ENCODE measurements around the gene TMEM94.
A peak's percentile ranks its signal among the peaks of the same experiment; 100 is the strongest.

Gene TMEM94

DNA sequence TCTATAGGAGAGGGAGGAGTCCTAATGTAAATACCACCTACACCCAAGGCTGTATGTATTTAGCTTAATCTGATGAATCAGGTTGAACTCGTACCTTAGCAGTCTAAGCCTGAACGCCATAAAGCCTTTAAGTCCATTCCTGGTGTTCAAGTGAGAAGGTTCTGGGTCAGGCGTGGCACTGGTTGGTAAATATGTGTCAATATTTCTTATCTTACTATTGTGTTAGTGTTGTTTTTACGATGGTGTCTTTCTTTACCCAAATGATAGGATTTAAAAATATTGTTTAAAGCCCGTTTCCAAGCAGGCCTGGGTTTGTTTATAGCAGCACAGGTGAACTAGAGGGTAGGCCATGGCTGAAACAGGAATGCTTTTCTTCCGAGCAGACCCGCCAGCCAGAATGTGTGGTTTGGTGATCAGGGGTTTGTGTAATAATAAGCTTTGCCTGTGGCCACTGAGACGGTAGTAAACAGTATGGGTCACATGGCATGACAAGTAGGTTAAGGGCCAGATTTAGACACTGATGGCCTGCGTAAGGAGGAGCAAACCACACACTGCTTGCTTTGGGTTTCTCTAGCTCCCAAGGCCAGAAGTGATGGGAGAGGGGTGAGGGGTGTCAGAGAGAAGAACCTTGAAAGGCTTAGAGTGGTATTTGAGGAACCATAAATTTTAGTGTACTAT, 3.3 kb downstream of the TMEM94 start:
- no peak for ATAC-seq (replicated peaks)
- DNase-seq = no peak
- H3K36me3 Mint-ChIP-seq = peaks cover 0 to 4% of the 10 kb centered on the region in 2 donors
- H3K27me3 Mint-ChIP-seq = no peaks in the 10 kb centered on the region
- no peak overlapping the region for H3K4me3 Mint-ChIP-seq
- peaks cover 27 to 29% of the 10 kb centered on the region in 2 donors for H3K4me1 Mint-ChIP-seq
- peak overlapping the region; percentile 15 for H3K27ac Mint-ChIP-seq
- no peaks in the 10 kb centered on the region for H3K9me3 Mint-ChIP-seq

- Mint-ChIP-seq H3K9me3 (no peaks in the 10 kb centered on the region), H3K27ac (peak overlapping the region; percentile 15), H3K4me3 (no peak overlapping the region), H3K27me3 (no peaks in the 10 kb centered on the region), H3K36me3 (peaks cover 3 to 7% of the 10 kb centered on the region in 2 donors), H3K4me1 (peaks cover 27 to 29% of the 10 kb centered on the region in 2 donors)
- DNase-seq = no peak
- ATAC-seq (replicated peaks) = no peak
These were observed 3.9 kb downstream of the TMEM94 start for GRCh38 chr17:75460295-75460694.

GRCh38 chr17:75463603-75464002, 7.2 kb downstream of the TMEM94 start:
- ATAC-seq (replicated peaks) (no peak), DNase-seq (no peak)
- no peaks in the 10 kb centered on the region for H3K27me3 Mint-ChIP-seq
- no peak overlapping the region for H3K4me3 Mint-ChIP-seq
- H3K4me1 Mint-ChIP-seq = peaks cover 16 to 26% of the 10 kb centered on the region in 2 donors
- H3K9me3 Mint-ChIP-seq = no peaks in the 10 kb centered on the region
- H3K36me3 Mint-ChIP-seq = peaks cover 6 to 13% of the 10 kb centered on the region in 2 donors
- no peak overlapping the region for H3K27ac Mint-ChIP-seq

- no peaks in the 10 kb centered on the region for H3K9me3 Mint-ChIP-seq
- peaks cover 6 to 13% of the 10 kb centered on the region in 2 donors for H3K36me3 Mint-ChIP-seq
- DNase-seq = no peak
- H3K27me3 Mint-ChIP-seq = no peaks in the 10 kb centered on the region
- no peak overlapping the region for H3K27ac Mint-ChIP-seq
- H3K4me3 Mint-ChIP-seq = no peak overlapping the region
- ATAC-seq (replicated peaks) = no peak
- H3K4me1 Mint-ChIP-seq = peaks cover 6 to 21% of the 10 kb centered on the region in 2 donors
These were observed 8.6 kb downstream of the TMEM94 start for GRCh38 chr17:75465039-75465438.

DNA sequence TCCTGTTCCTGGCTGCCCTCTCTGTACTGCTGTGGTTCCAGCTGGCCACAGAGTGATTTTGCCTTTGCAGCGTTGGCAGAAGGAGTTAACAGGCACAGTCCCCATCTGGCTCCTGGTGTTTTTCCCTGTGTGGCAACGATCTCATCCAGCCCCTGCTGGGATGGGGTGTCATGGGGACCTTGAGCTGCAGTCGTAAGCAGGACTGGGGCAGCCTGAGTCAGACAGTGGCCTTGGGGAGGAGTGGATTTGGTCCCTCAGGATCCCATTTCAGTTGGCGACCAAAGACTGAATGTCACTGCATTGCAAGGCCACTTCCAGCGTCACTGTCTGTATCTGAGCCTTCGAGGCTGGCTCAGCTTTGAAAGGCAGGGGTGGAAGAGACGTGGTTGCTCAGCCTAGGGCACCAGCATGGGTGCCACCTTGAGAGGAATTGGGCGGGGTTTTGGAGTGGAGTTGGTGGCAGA, 11.9 kb downstream of the TMEM94 start:
- Mint-ChIP-seq H3K27ac (no peak overlapping the region), H3K27me3 (no peaks in the 10 kb centered on the region), H3K36me3 (peaks cover 21 to 28% of the 10 kb centered on the region in 2 donors), H3K4me3 (no peak overlapping the region), H3K9me3 (no peaks in the 10 kb centered on the region), H3K4me1 (peaks cover 6 to 18% of the 10 kb centered on the region in 2 donors)
- ATAC-seq (replicated peaks) (no peak), DNase-seq (no peak)

DNA sequence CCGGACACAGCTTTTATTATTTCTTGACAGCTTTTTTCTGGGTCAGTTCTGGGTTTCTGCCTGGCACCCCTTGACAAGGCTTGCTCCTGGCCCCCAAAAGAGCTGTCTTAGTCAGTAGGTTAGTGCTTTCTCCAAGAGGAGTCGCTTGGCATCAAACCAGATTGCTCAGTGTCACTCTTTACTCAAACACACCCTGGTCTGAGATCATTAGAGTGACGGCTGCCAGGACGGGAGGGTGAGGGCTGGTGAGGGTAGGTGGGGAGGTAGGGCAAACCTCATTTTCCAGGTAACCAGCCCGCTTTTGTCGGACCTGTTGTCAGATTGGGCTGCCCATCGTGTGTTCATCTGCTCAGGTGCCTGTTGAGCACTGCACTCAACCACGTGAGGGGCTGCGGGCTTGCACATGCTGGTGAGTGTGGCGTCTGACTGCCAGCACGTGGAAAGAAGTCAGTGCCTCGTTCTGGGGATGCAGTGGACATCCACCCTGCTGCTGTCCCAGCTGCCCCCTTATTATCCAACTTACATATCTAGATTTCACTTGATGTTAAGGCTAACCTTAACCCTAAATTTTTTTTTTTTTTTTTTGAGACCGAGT, 12.4 kb downstream of the TMEM94 start:
- Mint-ChIP-seq H3K27me3 (no peaks in the 10 kb centered on the region), H3K27ac (no peak overlapping the region), H3K4me3 (no peak overlapping the region), H3K36me3 (peaks cover 22 to 33% of the 10 kb centered on the region in 2 donors), H3K9me3 (no peaks in the 10 kb centered on the region), H3K4me1 (peaks cover 6 to 14% of the 10 kb centered on the region in 2 donors)
- no peak for DNase-seq
- ATAC-seq (replicated peaks) = no peak

GRCh38 chr17:75471207-75471606, 14.8 kb downstream of the TMEM94 start:
- peaks cover 30 to 36% of the 10 kb centered on the region in 2 donors for H3K36me3 Mint-ChIP-seq
- no peak for ATAC-seq (replicated peaks)
- no peaks in the 10 kb centered on the region for H3K9me3 Mint-ChIP-seq

DNA sequence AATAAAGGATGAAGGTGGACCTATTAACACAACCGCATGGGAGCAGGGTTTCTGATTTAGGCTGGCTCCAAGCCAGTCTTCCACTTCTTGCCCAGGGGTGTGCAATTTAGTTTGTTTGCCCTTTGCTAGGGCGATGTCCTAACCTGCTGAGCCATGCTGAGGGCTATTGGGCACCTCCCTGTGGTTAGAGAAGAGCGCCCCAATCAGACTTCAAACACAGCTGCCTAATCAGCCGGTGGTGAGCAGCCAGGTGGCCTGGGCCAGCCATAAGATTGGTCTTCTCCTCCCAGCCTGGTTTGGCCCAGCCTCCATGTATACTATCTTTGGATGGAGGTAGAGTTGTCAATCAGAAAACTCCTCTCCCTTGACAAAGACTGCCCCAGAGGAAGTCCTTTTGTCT, 15.7 kb downstream of the TMEM94 start:
- H3K4me1 Mint-ChIP-seq = peaks cover 3 to 6% of the 10 kb centered on the region in 2 donors
- H3K36me3 Mint-ChIP-seq = peaks cover 37 to 45% of the 10 kb centered on the region in 2 donors
- no peak for DNase-seq
- H3K27me3 Mint-ChIP-seq = no peaks in the 10 kb centered on the region
- no peak overlapping the region for H3K27ac Mint-ChIP-seq
- no peak overlapping the region for H3K4me3 Mint-ChIP-seq
- no peak for ATAC-seq (replicated peaks)
- no peaks in the 10 kb centered on the region for H3K9me3 Mint-ChIP-seq

More at GRCh38 chr17:75471207-75471606, 14.8 kb downstream of the TMEM94 start:
- DNase-seq = no peak
- no peak overlapping the region for H3K4me3 Mint-ChIP-seq
- H3K27me3 Mint-ChIP-seq = no peaks in the 10 kb centered on the region
- H3K4me1 Mint-ChIP-seq = peaks cover 4 to 5% of the 10 kb centered on the region in 2 donors
- no peak overlapping the region for H3K27ac Mint-ChIP-seq

DNA sequence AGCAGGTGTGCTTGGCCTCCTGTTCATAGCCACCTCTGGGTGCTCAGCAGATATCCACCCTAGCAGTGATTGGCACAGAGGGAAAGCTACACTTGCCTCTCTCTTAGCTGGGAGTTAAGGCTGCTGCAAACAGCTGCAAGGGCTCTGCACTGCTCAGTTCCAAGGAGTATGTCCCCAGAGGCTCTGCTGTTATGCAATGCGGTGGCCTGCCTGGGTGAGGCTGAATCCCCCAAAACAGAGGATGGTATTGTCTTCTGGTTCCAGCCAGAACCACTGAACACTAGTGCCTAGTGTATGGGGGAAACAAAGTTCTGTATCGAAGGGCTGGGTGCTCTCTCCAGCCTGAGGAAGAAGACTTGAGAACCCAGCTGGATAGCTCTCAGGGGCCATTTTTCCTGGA, 16.8 kb downstream of the TMEM94 start:
- H3K9me3 Mint-ChIP-seq = no peaks in the 10 kb centered on the region
- no peak overlapping the region for H3K4me3 Mint-ChIP-seq
- ATAC-seq (replicated peaks) (no peak), DNase-seq (no peak)
- peaks cover 35 to 46% of the 10 kb centered on the region in 2 donors for H3K36me3 Mint-ChIP-seq
- no peak overlapping the region for H3K27ac Mint-ChIP-seq
- peaks cover 3 to 6% of the 10 kb centered on the region in 2 donors for H3K4me1 Mint-ChIP-seq
- no peaks in the 10 kb centered on the region for H3K27me3 Mint-ChIP-seq

GRCh38 chr17:75474736-75475135, 18.3 kb downstream of the TMEM94 start:
- DNase-seq (no peak), ATAC-seq (replicated peaks) (no peak)
- Mint-ChIP-seq H3K4me1 (peaks cover under 1 to 6% of the 10 kb centered on the region in 2 donors), H3K36me3 (peaks cover 35 to 46% of the 10 kb centered on the region in 2 donors), H3K27me3 (no peaks in the 10 kb centered on the region), H3K4me3 (no peak overlapping the region), H3K9me3 (no peaks in the 10 kb centered on the region), H3K27ac (no peak overlapping the region)

DNA sequence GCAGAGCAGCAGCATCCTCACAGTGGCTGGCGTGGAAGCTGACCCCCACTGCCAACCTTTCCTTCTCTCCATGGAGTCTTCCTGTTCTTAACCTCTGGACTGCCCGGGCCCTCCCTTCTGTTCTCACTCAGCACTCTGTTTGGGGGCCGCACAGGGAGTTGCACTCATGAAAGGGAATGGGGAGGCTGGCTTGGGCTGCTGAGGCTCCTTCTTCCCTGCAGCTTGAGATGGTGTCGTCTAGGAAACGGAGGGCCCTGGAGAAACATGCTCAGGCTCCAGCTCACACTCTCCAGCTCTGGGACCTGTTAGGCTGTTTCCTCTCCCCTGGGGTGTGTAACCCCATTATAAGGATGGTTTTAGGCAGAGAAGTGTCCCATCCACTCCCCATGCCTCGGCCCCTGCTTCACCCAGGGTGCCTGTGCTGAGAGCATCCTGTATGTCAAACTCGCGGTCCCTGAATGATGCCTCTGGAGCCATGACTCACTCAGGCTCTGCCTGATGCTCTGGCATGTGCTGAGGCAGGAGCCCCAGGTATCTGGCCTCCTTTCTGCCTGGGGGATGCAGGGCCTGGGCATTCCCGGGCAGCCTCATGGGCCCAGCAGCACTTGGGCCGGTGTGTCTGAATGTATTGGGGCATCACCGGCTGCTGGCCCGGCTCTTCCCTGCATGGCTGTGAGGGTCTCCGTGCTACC, 18.9 kb downstream of the TMEM94 start:
- no peak for ATAC-seq (replicated peaks)
- Mint-ChIP-seq H3K4me1 (peaks cover 2 to 6% of the 10 kb centered on the region in 2 donors), H3K4me3 (no peak overlapping the region), H3K27ac (no peak overlapping the region), H3K36me3 (peaks cover 35 to 46% of the 10 kb centered on the region in 2 donors), H3K9me3 (no peaks in the 10 kb centered on the region), H3K27me3 (no peaks in the 10 kb centered on the region)
- DNase-seq = no peak

DNA sequence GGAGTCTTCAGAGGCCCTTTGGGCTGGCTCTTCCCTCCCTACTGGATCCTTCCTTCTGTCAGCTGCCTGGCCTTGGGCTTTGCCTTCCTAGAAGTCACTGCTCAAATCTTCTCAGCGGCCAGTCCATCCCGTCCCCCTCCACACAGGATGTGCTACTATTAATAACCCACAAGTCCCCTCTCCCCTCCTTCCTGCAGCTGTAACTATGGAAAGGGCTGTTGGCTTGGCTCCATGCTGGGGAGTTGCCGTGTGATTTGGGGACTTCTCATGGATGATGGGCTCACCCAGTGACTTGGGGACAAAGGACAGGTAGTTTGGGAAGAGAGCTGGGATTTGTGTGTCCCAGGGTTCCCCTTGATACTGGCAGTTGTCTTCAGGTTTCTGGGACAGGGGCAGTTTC, 19.4 kb downstream of the TMEM94 start:
- Mint-ChIP-seq H3K4me3 (no peak overlapping the region), H3K9me3 (no peaks in the 10 kb centered on the region), H3K36me3 (peaks cover 35 to 50% of the 10 kb centered on the region in 2 donors), H3K4me1 (peaks cover 2 to 6% of the 10 kb centered on the region in 2 donors), H3K27ac (no peak overlapping the region), H3K27me3 (no peaks in the 10 kb centered on the region)
- ATAC-seq (replicated peaks) = no peak
- DNase-seq = no peak

DNA sequence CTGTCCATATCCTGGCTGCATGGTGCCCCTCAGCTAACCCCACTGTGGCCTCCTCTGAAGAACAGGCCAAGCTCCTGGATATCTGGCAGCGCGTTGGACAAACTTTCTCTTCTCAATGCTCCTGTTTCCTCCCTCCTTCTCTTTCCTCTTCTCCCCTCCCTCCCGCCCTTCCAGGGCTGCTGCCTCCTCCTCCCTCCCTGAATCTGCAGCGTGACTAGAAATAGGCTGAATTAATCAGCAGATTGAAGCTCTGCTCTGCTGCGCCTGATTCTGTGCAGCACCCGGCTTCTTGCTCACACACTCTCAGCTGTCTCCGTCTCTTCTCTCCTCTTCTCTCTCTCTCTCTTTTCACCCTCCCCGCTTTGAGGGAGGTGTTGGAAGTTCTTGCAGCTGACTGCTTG, 19.8 kb downstream of the TMEM94 start:
- ATAC-seq (replicated peaks) = no peak
- DNase-seq = no peak
- peaks cover 2 to 6% of the 10 kb centered on the region in 2 donors for H3K4me1 Mint-ChIP-seq
- H3K4me3 Mint-ChIP-seq = no peak overlapping the region
- peaks cover 35 to 50% of the 10 kb centered on the region in 2 donors for H3K36me3 Mint-ChIP-seq
- no peak overlapping the region for H3K27ac Mint-ChIP-seq
- no peaks in the 10 kb centered on the region for H3K9me3 Mint-ChIP-seq
- no peaks in the 10 kb centered on the region for H3K27me3 Mint-ChIP-seq

DNA sequence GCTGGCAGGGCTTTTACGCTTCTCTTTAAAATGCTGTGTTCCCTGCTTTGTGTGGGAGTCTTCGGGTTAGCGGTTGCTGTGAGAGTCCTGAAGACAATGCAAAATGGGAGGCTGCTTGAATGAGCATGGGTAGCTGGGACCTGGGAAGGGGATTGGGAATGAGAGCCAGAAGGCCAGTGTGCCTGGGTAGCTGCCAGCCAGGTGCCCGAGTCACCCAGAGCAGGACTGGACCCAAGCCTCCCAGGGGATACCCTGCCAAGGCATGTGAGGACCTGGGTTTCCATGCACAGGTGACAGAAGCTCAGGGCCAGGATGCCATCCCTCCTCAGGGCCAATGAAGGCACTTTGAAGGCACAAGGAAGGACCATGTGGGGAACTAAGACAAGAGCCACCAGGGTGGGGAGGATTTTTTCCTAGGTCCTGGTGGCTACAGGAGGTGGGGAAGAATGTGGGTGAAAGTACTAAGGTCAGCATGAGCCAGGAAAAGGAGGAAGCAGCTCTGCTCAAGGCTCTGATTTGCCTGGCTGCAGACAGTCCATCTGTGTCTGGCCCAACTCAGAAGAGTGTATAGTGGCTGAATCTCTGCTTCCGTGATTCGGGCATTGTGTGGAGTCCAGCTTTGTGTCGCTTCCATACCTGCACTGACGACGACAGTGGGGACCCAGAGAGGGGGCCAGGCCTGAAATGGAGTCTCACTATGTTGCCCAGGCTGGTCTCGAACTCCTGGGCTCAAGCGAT, 20.5 kb downstream of the TMEM94 start:
- Mint-ChIP-seq H3K27me3 (no peaks in the 10 kb centered on the region), H3K4me1 (peaks cover 2 to 6% of the 10 kb centered on the region in 2 donors), H3K36me3 (peaks cover 32 to 47% of the 10 kb centered on the region in 2 donors), H3K9me3 (no peaks in the 10 kb centered on the region), H3K4me3 (no peak overlapping the region), H3K27ac (peak overlapping the region; percentile 48)
- no peak for DNase-seq
- no peak for ATAC-seq (replicated peaks)
